ENCODE data around the gene ALOX12B. TPM values are rescaled to one million over a fixed set of nuclear protein-coding genes. Genes with fewer than 3 reads are reported as not detected.

Gene ALOX12B
- total RNA-seq, 1 donor from 2014 or later, result 1.4 TPM

DNA sequence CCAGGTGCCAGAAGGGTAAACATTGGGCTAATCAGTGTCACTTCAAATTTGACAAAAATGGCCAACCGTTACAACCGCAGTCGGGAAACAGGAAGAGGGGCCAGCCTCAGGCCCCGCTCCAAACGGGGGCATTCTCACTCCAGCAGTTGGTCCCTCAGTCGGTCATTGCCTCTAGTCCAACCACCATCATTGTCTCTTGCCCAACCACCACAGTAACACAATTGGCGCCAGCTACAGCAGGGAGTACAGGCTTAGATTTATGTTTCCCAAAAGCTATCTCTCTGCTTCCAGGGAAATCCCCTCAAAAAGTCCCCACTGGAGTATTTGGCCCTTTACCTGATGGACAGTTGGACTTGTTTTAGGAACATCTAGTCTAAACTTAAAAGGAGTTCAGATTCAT is 28.4 kb downstream of the ALOX12B start:
- intact Hi-C loops (cut with micrococcal nuclease), result loop anchor here (5.0 kb wide), 1 partner anchor 378 kb away; the partner anchor contains the start of gene NDEL1
- H3K9me3 Mint-ChIP-seq, result no peaks in the 10 kb centered on the region
- H3K27ac Mint-ChIP-seq, result no peak overlapping the region
- H3K4me1 Mint-ChIP-seq, result peaks cover 25% of the 10 kb centered on the region
- H3K4me3 Mint-ChIP-seq, result no peak overlapping the region
- CTCF ChIA-PET, result interaction anchor here (0.9 to 7.1 kb wide), 15 partner anchors 11 to 241 kb away, joined by 3 to 66 read pairs (median 17); partner anchors contain the start of gene ALOXE3
- DNase-seq, result no peak
- no peaks in the 10 kb centered on the region for H3K36me3 Mint-ChIP-seq (ENCODE audit: low read depth)
- POLR2A ChIA-PET, result interaction anchor here (0.6 to 0.7 kb wide), 2 partner anchors 176 to 242 kb away, joined by 3 to 7 read pairs; no protein-coding TSS in a partner anchor
- TF ChIP-seq, protein P1, sequence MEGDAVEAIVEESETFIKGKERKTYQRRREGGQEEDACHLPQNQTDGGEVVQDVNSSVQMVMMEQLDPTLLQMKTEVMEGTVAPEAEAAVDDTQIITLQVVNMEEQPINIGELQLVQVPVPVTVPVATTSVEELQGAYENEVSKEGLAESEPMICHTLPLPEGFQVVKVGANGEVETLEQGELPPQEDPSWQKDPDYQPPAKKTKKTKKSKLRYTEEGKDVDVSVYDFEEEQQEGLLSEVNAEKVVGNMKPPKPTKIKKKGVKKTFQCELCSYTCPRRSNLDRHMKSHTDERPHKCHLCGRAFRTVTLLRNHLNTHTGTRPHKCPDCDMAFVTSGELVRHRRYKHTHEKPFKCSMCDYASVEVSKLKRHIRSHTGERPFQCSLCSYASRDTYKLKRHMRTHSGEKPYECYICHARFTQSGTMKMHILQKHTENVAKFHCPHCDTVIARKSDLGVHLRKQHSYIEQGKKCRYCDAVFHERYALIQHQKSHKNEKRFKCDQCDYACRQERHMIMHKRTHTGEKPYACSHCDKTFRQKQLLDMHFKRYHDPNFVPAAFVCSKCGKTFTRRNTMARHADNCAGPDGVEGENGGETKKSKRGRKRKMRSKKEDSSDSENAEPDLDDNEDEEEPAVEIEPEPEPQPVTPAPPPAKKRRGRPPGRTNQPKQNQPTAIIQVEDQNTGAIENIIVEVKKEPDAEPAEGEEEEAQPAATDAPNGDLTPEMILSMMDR (IDR thresholded peaks at IDR 0.05), result no peak
- ATAC-seq (ENCODE audit: low read depth), result no peak
- peaks cover 30% of the 10 kb centered on the region for H3K27me3 Mint-ChIP-seq

DNA sequence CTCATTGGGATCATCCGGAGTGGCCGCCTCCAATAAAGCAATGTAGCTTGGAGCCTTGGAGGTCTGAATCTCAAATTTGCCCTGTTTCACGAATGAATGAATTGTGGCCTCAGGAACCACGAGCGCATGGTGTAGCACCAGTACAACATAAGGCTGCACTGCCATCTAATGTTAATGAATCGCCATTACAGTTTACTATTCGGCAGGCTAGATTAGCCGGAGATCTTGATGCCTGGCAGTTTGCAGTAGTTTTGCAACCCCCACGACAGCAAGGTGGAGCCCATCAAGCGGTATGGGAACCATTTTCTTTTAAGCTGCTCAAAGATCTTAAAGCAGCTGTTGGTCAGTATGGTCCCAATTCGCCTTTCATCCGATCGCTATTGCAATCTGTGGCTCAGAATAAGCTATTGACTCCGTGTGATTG is 29.8 kb downstream of the ALOX12B start:
- Mint-ChIP-seq H3K27ac (no peak overlapping the region), H3K36me3 (ENCODE audit: low read depth) (no peaks in the 10 kb centered on the region), H3K9me3 (no peaks in the 10 kb centered on the region), H3K4me3 (no peak overlapping the region), H3K27me3 (peaks cover 19% of the 10 kb centered on the region), H3K4me1 (peaks cover 25% of the 10 kb centered on the region)
- ChIA-PET POLR2A (interaction anchor here (0.6 to 1.3 kb wide), 6 partner anchors 115 to 843 kb away, joined by 3 to 6 read pairs (median 3); partner anchors contain the start of genes CYB5D1, NAA38 and SLC25A35), CTCF (interaction anchor here (0.7 to 7.1 kb wide), 29 partner anchors 12 to 314 kb away, joined by 3 to 66 read pairs (median 5); partner anchors contain the start of genes CNTROB, NAA38, RNF227 and TRAPPC1)
- intact Hi-C loops (cut with micrococcal nuclease), result loop anchor here (1.0 to 5.0 kb wide), 6 partner anchors 67 to 380 kb away; partner anchors contain the start of gene NDEL1
- DNase-seq (no peak), ATAC-seq (ENCODE audit: low read depth) (peak; percentile 80)
- TF ChIP-seq, protein P1 (IDR thresholded peaks at IDR 0.05), result no peak

DNA sequence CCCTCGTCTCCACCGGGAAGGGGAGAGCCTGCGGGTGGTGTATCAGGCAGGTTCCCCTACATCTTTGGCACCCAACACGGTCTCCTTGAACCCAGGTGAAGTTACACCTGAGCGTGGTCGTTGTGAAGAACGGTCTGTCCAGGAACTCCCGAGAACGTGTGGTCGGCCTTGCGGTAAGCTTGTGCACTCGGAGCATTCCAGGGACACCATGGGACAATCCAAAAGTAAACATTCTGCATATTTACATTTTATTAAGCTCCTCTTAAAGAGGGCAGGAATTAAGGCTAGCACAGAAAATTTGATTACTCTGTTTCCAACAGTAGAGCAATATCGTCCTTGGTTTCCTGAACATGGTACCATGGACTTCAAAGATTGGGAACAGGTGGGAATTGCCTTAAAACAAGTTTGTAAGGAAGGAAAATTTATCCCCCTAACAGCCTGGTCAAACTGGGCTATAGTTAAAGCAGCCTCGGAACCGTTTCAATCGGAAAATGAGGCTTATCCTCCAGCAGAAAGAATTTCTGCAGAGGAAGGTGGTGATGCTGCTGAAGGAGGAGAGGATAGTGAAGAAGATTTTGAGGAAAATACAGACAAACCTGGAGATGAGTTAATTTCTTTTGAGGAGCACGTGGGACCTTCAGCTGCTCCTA is 30.4 kb downstream of the ALOX12B start:
- POLR2A ChIA-PET, result interaction anchor here (0.6 to 1.5 kb wide), 8 partner anchors 68 to 843 kb away, joined by 3 to 6 read pairs (median 3); partner anchors contain the start of genes CYB5D1, NAA38 and SLC25A35
- no peak for DNase-seq
- H3K36me3 Mint-ChIP-seq (ENCODE audit: low read depth), result no peaks in the 10 kb centered on the region

DNA sequence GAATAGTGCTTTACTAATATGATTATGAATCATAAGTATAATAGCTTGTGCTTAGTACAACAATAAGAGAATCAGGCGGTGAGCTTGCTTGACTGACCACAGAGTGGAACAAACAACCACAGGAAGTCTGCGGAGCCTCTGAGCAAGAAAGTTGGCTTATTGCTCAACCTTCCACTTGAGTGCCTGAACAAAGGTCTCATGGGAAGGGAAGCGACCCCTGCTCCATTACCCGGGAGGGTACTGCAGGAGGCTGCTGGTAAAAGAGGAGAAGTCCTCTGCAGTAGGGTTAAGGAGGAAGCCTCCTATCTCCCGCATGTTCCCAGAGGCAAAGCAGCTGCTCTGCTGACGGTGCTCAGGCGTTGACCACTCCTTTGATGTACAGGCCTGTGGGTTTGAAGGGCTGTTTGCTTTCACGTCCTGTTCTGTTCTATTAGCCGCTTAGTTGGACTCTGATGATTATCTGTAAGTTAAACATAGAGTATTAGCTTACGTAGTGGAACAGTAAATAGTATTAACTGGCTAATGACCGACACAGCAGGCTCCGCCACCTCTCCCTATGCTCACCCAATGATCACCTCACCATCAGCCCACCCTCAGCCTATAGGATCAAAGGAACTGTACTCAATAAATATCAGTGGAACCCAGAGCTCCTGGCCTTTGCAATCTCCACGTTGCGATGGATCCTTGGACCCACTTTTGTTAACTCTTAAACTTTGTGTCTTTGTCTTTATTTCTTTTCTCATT is 31.1 kb downstream of the ALOX12B start:
- peaks cover 25% of the 10 kb centered on the region for H3K4me1 Mint-ChIP-seq
- POLR2A ChIA-PET, result interaction anchor here (0.6 to 1.5 kb wide), 5 partner anchors 66 to 221 kb away, joined by 3 to 4 read pairs (median 3); partner anchors contain the start of gene NAA38
- H3K9me3 Mint-ChIP-seq, result no peaks in the 10 kb centered on the region
- peak; percentile 71 for ATAC-seq (ENCODE audit: low read depth)
- peaks cover 9% of the 10 kb centered on the region for H3K27me3 Mint-ChIP-seq
- CTCF ChIA-PET, result interaction anchor here (1.0 to 7.1 kb wide), 15 partner anchors 15 to 313 kb away, joined by 3 to 52 read pairs (median 7); partner anchors contain the start of genes CNTROB, RNF227 and TRAPPC1
- DNase-seq, result peak; percentile 30
- peak overlapping the region; percentile 54 for H3K27ac Mint-ChIP-seq
- intact Hi-C loops (cut with micrococcal nuclease), result loop anchor here (5.0 kb wide), 1 partner anchor 381 kb away; the partner anchor contains the start of gene NDEL1
- TF ChIP-seq, protein P1 (IDR thresholded peaks at IDR 0.05), result no peak
- H3K36me3 Mint-ChIP-seq (ENCODE audit: low read depth), result no peaks in the 10 kb centered on the region
- peak overlapping the region; percentile 20 for H3K4me3 Mint-ChIP-seq

More for the DNA sequence above, 30.4 kb downstream of the ALOX12B start:
- Mint-ChIP-seq H3K4me3 (no peak overlapping the region), H3K4me1 (peaks cover 25% of the 10 kb centered on the region), H3K27ac (no peak overlapping the region), H3K27me3 (peaks cover 13% of the 10 kb centered on the region), H3K9me3 (no peaks in the 10 kb centered on the region)
- CTCF ChIA-PET, result interaction anchor here (0.7 to 7.1 kb wide), 26 partner anchors 11 to 313 kb away, joined by 3 to 52 read pairs (median 5); partner anchors contain the start of genes CNTROB, NAA38, RNF227 and TRAPPC1
- ATAC-seq (ENCODE audit: low read depth), result no peak
- TF ChIP-seq, protein P1 (IDR thresholded peaks at IDR 0.05), result no peak
- intact Hi-C loops (cut with micrococcal nuclease), result loop anchor here (1.0 to 5.0 kb wide), 6 partner anchors 67 to 380 kb away; partner anchors contain the start of gene NDEL1
